DMS114 treated with DMSO at 0.1 percent for 48 hours (cell line): ENCODE results near the gene ELFN1.

Experiments
- DNase-seq: peaks from one replicate; lab custom pipeline; 2025; ENCODE audit not compliant: unreplicated experiment; lab: John Stamatoyannopoulos, UW

The ELFN1 gene

GRCh38 chr7:1723254-1723653, 53.2 kb downstream of the ELFN1 start:
- no peak for DNase-seq

DNA sequence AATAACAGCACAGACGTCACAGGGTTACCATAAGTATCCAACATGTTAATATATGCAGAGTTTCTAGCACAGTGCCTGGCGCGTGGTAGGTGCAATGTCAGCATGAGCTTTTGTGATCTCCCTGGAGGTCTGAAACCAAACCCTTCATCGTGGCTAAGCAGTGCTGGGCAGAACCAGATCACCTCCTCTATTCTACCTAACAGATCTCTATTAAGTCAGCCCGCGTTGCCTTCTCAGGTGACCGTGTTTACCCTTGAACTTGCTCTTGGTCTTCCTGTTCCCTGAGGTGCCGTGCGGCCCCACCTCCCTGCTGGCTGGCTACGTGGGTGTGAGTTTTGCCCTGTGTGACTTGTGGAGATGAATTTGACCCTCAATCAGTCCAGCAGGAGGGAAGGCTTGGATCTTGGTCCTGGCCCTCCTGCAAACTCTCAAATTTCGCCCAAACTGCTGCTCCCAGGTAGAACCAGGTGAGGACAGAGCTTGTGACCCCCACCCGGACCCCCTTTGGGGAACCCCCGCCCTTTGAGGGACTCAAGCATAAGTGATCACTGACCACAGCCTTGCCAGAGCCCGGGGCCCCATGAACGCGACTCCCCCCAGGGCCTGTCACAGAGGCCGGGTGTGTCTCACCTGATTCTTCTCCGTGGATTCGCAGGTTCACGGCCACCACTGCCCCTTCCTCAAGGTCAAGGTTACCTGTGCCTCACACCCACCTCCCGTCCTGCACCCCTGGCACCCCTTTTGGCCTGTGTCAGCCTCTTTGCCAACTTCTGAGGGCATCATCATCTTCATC, 54.2 kb downstream of the ELFN1 start:
- DNase-seq = no peak

GRCh38 chr7:1725199-1725690, 55.2 kb downstream of the ELFN1 start:
- no peak for DNase-seq

GRCh38 chr7:1725766-1726630, 55.9 kb downstream of the ELFN1 start:
- no peak for DNase-seq

DNA sequence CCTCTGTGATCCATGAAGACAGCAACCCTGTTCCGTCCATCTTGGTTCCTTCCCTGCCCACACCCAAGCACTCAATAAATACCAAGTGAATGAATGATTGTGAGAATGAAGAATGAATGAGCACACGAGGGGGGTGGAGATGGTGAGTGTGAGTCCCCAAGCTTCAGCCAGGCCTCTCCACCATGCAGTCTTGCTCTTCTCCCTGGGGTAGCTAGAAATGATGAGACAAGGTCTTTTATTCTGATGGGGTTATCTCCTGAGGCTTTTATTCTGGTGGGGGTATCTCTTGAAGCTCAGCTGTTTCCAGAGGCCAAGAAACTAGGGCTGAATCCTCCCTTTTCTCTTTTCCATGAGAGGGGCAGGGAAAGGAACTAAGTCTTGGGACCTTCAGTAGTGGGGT, 57.0 kb downstream of the ELFN1 start:
- no peak for DNase-seq

- DNase-seq = no peak
Measured at GRCh38 chr7:1727812-1728570, 57.9 kb downstream of the ELFN1 start.

DNA sequence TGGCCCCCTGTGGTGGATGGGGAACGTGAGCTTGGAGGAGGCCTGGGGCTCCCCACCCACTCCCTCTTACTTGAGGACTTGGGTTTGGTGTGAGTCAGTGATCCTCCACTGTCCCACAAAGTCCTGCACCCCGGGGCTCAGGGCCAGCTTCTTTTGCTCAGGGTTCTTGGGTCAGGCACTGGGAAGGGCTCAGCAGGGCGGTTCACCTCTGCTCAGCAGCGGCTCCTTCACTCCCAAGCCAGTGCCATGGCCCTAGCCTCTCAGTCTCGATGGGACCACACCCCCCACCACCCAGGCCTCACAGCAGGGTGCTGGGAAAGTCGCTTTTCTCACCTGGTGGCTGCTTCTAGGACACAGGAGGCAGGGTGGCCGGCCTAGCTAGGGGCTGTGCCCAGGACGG, 59.1 kb downstream of the ELFN1 start:
- DNase-seq = no peak

DNA sequence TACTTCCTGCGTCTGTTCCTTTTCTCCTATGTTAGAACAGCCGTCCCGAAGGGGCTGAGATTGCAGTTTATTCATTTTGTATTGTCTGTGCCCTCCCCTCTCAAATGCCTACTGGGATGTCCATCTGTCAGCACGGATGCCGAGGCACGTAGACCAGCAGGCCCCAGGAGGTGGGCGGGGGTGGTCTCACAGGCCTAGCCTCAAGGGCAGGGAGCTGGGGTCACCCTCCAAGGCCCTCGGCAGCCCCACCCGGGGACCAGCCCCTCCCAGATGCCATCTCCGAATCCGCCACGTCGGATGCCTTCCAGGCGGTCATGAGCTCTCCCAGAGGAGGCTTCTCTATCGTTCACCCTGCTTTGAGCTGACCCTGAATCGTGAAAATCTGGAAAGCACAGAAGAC, 59.7 kb downstream of the ELFN1 start:
- DNase-seq = no peak

GRCh38 chr7:1732072-1732471, 62.0 kb downstream of the ELFN1 start:
- DNase-seq = no peak

- DNase-seq = no peak
Measured at GRCh38 chr7:1732645-1733044, 62.6 kb downstream of the ELFN1 start.

DNA sequence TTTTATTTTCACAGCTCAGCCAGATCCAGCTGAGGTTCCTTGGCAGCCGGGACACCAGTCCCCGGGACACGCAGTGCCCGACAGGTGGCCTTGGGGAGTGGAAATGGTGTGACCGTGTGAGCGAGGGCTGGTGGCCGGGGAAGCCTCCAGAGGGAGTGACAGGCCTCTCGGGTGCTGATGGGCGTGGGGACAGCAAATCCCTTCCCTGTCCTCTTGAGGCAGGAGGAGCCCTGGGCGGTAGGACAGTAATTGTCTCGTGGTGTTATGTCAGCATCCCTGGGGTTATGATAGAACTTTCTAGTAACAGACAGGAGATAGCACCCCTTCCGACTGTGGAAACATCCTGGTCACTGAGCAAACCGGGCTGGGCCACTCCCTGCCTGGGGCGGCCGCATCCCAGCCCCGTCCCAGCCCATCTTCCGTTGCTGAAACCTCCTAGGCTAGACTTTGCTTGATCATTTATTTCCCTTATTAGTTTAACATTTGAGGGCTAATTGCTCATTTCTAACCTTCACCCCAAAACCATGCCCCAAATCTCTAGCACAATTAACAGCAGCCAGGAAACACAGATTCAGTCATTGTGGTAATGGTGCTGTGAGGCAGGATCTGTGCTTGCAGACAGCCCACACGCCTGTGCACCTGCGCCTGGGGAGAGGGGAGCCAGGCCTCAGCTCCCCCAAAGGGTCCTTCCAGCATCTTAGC, 63.3 kb downstream of the ELFN1 start:
- DNase-seq = no peak

DNA sequence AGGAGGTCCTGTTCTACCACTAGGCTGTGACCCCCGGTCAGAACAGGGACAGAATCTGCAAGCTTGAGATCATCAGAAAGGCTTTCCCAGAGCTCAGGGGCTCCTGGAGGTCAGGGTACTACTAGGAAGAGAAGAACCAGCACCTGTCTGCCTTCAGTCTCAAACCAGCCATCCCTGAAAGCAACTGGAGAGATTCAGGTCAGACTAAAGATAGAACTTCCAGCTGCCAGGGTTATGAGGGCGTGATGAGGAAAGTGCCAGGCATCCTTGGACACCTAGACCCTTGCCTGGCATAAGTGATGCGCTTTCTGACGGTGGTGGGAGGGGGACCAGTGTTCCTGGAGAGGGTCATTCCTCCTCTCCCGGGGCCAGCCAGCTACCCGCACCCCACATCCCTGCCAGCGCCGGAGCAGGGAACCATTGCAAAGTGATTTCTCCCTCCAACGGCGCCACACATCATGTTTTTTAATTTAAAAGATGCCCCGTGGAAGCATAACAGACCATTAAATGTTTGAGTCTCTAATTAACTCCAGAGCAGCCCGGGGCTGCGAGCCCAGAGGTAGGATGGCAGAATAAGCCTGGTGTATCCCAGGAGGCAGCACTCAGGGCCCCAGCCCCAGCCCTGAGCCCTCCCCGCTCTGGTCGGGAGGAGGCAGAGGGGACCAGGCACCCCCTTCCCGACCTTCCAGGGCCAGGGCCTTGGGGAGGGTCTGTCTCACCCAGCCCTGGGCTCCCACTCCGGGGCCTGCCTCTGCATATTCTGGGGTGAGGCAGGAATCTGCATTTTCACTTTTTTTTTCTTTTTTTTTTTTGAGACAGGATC, 64.0 kb downstream of the ELFN1 start:
- no peak for DNase-seq

DNA sequence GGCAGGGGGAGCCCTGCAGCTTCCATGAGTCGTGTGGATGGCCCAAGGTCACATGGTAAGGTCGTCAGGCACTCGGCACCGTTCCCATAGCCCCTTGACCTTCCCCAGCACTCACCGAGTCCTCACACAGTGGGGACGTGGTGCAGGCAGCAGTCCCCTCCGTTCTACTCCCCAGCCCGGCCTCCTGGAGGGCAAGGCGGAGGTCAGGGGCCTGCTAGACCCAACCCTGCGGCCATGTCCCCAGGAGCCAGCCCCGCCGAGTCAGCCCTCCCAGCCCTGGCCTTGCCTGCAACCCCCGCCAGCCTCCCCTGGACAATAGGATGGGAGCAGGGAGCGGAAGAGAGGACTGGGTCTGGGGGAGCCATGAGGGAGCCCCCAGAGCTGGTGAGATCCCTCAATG, 65.2 kb downstream of the ELFN1 start:
- DNase-seq = no peak

GRCh38 chr7:1735806-1736483, 65.9 kb downstream of the ELFN1 start:
- DNase-seq = no peak

DNA sequence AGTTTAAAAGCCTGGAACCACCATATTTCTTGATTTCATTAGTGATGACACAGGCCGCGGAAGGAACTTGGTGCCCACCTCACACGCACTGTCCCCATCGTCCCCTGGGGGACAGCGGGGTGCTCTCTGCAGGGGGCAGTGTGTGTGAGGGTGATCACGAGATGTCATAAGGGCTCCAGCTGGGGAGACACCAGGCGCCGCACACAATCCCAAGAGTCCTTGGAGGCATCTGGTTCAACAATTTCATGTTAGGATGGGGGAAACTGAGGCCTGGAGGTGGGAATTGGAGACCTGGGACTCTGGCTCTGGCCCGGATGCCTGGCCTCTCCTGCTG, 66.4 kb downstream of the ELFN1 start:
- DNase-seq = no peak

DNA sequence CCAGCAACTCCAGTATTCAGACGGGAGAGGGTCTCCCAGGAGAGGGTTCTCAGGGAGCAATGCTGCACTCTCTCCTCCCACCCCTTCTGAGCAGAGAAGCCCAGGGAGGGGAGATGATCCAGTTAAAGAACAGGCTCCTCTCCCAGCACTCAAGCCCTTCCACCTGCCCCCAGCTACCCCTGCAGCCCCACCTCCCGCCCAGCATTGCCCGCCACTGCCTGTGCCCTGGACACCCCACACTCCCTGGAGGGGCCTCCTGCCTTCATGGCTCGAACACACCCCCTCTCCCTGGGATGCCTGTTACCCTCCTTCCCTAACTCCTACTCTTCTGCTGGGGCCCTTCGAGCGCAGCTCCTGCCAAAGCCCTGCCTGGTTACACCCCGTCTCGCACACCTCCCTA, 66.8 kb downstream of the ELFN1 start:
- no peak for DNase-seq

DNA sequence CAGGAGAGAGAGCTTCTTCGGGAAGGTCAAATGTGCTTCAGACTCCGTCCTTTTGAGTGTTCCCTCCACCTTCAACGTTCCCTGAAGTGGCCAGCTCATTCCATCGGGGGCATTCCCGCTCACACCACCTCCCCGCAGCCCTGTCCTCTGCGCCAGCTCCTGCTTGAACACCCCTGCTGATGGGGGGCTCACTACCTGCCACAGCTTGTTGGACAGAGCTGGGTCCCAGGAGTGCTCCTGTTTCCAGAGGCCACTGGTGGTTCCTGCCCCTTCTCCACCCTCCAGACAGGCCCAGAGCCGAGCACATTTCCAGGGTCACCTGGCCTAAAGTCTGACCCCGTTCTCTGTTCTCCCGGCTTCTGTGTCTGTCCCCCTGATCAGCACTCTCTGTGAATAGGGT, 67.4 kb downstream of the ELFN1 start:
- DNase-seq = no peak

- DNase-seq = no peak
Measured at GRCh38 chr7:1737956-1738355, 67.9 kb downstream of the ELFN1 start.

DNA sequence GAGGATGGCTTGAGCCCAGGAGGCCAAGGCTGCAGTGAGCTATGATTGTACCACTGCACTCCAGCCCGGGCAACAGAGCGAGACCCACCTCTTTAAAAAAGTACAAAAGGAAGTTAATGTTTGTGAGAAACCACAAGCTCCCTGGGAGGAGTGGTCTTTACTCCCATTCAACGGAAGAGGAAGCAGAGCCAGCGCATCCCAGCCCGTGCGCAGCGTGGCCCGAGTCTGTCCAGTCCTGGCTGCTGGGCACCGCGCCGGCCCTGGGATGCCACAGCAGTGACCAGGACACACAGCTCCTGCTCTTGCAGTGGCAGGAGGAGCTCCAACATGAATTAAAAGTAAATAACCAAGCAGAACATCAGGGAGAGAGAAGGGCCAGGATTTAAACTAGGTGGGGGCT, 68.4 kb downstream of the ELFN1 start:
- no peak for DNase-seq

GRCh38 chr7:1738956-1739355, 68.9 kb downstream of the ELFN1 start:
- no peak for DNase-seq
